Left cardiac atrium (tissue), 4 donors: ENCODE measurements around the gene CMYA5. TPM values are rescaled to one million over a fixed set of nuclear protein-coding genes. Genes with fewer than 3 reads are reported as not detected.
"Not testable (repeated sequence)": the region's sequence is repeated elsewhere in the genome, so short reads cannot be mapped to it uniquely, and the experiment has no call there.

Source experiments
- ATAC-seq, 2 donors: fragments of 200-7000 bp; cut with Tn5 transposase; one replicate each; pipeline ENCODE4 v1.9.1; 2020; ENCODE audit warnings: mild to moderate bottlenecking in 2 of 2, moderate library complexity in 2 of 2
- DNase-seq: peaks from one replicate; pipeline ENCODE4 v3.0.0-alpha.2; 2020
- intact Hi-C, 2 donors: fragments of 100-400 bp; cut with DNase I; formaldehyde crosslinking; loops; one replicate each; pipeline versions ENCODE4 v1.14.1 to v1.15.1; 2022 to 2023
- total RNA-seq, 2 donors: library from RNA; stranded (reverse); fragmentation: NEBNext Ultra II Directional; extraction: Animal tissue kit (Norgen Biotek cat#: 25700); gene quantifications; one replicate each; pipeline ENCODE4 v1.2.1, GENCODE V29; 2021
- donor health status: DM: no; HTN: yes; CAD: no.
- donor health status: DM: no; HTN: yes; CAD: no; lungs with severe emphysema.
- donor health status: DM: yes; HTN: yes; CAD: no.
- donor health status: Dilated cardiomyopathy.

CMYA5 gene
- total RNA-seq, 2 donors from 2014 or later: 466 to 773 TPM

DNA sequence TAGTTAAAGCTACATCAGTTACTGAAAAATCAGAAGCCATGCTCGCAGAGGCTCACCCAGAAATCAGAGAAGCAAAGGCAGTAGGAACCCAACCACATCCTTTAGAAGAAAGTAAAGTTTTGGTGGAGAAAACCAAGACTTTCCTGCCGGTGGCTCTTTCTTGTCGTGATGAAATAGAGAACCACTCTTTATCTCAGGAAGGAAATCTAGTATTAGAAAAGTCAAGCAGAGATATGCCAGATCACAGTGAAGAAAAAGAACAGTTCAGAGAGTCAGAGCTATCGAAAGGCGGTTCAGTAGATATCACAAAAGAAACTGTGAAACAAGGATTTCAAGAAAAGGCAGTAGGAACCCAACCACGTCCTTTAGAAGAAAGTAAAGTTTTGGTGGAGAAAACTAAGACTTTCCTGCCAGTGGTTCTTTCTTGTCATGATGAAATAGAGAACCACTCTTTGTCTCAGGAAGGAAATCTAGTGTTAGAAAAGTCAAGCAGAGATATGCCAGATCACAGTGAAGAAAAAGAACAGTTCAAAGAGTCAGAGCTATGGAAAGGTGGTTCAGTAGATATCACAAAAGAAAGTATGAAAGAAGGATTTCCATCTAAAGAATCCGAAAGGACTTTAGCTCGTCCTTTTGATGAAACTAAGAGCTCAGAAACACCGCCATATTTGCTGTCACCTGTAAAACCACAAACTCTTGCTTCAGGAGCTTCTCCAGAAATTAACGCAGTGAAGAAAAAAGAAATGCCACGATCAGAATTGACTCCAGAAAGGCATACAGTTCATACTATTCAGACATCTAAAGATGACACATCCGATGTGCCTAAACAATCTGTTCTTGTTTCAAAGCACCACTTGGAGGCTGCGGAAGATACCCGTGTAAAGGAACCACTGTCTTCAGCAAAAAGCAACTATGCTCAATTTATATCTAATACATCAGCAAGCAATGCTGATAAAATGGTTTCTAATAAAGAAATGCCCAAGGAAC lies 47.2 kb downstream of the CMYA5 start:
- no peak for DNase-seq
- intact Hi-C loops: no loop called here
- ATAC-seq: no peak

- ATAC-seq: no peak
- DNase-seq: no peak
- intact Hi-C loops: no loop called here
These were observed 48.7 kb downstream of the CMYA5 start for GRCh38 chr5:79738349-79738748.

- intact Hi-C loops: no loop called here
- no peak for ATAC-seq
- no peak for DNase-seq
These were observed 53.0 kb downstream of the CMYA5 start for GRCh38 chr5:79742549-79743136.

DNA sequence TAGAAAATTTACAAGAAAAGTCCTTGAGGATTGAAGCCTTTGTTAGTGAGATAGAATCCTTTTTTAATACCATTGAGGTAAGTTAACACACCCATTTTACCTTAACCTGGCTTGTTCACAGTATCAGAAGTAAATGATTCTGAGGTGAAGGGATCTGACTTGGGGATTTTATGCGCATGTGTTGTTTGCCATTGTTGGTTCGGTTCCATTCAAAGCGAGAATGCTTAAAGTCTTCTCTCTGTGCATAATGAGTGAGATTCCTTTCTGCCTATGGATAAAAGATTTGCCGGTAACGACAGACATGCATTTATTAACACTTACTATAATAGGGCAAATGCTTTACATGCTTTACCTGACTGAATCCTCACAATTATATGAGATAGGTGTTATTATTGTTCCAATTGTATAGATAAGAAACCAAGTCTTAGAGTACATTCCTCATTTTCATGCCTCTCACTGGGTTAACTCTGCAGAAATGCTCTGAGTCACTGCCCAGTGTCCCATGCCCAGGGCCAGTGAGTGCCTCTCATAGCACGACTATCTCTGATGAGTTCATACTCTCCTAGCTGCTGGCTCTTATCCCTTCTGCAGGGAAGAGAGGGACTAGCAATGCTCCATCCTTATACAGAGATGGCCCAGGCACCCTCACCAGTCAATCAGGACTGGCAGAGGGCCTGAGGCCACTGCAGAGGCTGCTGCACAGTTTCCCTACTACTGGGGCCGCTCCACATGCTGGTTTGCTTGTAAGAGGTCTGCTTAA lies 54.4 kb downstream of the CMYA5 start:
- peak; percentile 95 to 96 for ATAC-seq
- intact Hi-C loops: no loop called here
- DNase-seq: no peak

DNA sequence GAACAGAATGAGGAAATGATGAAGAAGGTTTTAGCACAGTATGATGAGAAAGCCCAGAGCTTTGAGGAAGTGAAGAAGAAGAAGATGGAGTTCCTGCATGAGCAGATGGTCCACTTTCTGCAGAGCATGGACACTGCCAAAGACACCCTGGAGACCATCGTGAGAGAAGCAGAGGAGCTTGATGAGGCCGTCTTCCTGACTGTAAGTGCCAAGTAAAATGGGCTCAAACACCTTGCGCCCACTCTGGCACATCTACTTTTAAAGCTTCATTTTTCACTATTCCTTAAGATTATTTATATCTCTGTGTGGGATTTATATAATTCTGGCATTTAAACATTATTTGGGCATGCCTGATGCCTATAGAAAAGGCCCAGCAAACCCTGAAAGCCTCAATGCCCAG lies 55.6 kb downstream of the CMYA5 start:
- ATAC-seq: no peak
- DNase-seq: no peak
- intact Hi-C loops: no loop called here

GRCh38 chr5:79746642-79747569 lies 57.3 kb downstream of the CMYA5 start:
- no peak for ATAC-seq
- no peak for DNase-seq
- intact Hi-C loops: no loop called here

- peak; percentile 50 to 70 for ATAC-seq
- intact Hi-C loops: no loop called here
These were observed 61.2 kb downstream of the CMYA5 start for GRCh38 chr5:79750611-79751510.

GRCh38 chr5:79753092-79753491 lies 63.5 kb downstream of the CMYA5 start:
- intact Hi-C loops: no loop called here
- no peak for DNase-seq
- no peak for ATAC-seq

More at GRCh38 chr5:79750611-79751510, 61.2 kb downstream of the CMYA5 start:
- no peak for DNase-seq

- intact Hi-C loops: no loop called here
- no peak for DNase-seq
- no peak for ATAC-seq
These were observed 64.4 kb downstream of the CMYA5 start for GRCh38 chr5:79753877-79754645.

DNA sequence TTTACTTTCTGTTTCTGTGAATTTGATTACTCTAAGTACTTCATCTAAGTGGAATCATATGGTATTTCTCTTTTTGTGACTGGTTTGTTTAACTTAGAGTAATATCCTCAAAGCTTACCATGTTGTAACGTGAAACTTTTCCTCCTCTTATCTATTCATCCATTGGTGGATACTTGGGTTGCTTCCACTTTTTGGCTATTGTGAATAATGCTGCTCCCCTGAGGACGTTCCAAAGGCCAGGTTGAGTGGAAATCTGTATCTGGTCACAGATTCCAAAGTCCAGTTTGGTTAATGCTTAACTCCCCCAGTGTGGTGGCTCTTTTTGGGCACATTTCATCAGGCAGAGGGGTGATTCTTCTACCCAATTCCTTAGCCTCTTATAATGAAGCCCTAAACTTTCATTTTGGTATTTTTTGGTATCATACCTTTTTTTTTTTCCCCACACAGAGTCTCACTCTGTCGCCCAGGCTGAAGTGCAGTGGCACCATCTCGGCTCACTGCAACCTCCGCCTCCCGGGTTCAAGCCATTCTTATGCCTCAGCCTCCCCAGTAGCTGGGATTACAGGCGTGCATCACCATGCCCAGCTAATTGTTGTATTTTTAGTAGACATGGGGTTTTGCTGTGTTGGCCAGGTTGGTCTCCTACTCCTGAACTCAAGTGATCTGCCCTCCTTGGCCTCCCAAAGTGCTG lies 65.4 kb downstream of the CMYA5 start:
- intact Hi-C loops: no loop called here
- no peak for ATAC-seq
- DNase-seq: no peak

GRCh38 chr5:79756076-79756475 lies 66.4 kb downstream of the CMYA5 start:
- intact Hi-C loops: no loop called here
- DNase-seq (no peak), ATAC-seq (no peak)

GRCh38 chr5:79759436-79759835 lies 69.8 kb downstream of the CMYA5 start:
- no peak for DNase-seq
- ATAC-seq: peak in 1 of 2 donors; percentile 77
- intact Hi-C loops: no loop called here

DNA sequence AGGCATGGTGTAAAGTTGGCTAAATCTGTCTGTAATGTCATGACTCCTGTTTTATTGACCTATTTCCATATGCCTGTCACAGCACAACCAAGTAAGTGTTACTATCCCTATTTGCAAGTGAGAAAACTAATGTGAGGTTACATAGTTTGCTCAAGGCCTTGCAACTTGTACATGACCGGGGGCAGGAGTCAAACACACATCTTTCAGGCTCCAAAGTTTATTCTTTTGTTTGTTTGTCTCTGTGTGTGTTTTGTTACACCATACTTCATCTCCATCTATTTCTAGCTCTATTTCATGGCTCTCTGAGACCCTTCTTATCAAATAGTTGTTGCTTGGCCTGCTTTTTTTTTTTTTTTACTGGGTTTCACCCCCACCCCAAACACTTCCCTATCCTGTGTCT lies 70.2 kb downstream of the CMYA5 start:
- DNase-seq (no peak), ATAC-seq (no peak)
- intact Hi-C loops: no loop called here

DNA sequence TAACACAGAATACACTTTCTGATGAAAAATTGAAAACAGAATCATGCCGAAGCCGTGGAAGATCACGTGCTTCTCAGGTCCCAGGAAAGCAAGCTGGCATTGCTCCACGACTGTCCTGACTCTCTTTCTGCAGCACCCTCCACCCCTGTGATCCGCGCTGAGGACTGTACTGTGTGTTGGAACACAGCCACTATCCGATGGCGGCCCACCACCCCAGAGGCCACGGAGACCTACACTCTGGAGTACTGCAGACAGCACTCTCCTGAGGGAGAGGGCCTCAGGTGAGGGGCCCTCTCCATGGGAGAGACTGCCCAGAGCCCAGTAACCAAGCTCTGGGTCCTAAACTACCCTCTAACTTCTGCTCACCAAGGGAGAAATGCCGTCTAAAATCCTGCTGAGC lies 73.3 kb downstream of the CMYA5 start:
- intact Hi-C loops: no loop called here
- no peak for DNase-seq
- ATAC-seq: peak in 1 of 2 donors; percentile 30

GRCh38 chr5:79764147-79764546 lies 74.5 kb downstream of the CMYA5 start:
- DNase-seq, intact Hi-C loops, ATAC-seq: not testable (repeated sequence)

GRCh38 chr5:79771387-79771786 lies 81.8 kb downstream of the CMYA5 start:
- intact Hi-C loops: no loop called here
- peak in 1 of 2 donors; percentile 75 for ATAC-seq
- no peak for DNase-seq
